ENCODE results near the gene FAM20C.

GRCh38 chr7:231030-231857 lies 38.9 kb downstream of the FAM20C start:
- peak; percentile 9 to 28 (median 14) for TF ChIP-seq CTCF (IDR thresholded peaks at IDR 0.05)
- TF ChIP-seq POLR2A (IDR thresholded peaks at IDR 0.05), result no peak
